Fibroblast of lung (primary cell): ENCODE data around the gene NECAB3.

Experiments
- EZH2 ChIP-seq: IDR thresholded peaks from 2 replicates; pipeline ENCODE4 v1.5.1; 2012; ENCODE audit warnings: low read length, control low read depth, mild to moderate bottlenecking; ENCODE audit errors: missing control alignments
- TF ChIP-seq, protein P1 (sequence below), 2 donors: IDR thresholded peaks in 1 of 2; conservative IDR thresholded peaks in 1 of 2; 1 replicate in 1 of 2; 2 replicates in 1 of 2; pipeline ENCODE4 v1.5.1; 2011 to 2012; ENCODE audit warnings: low read length in 2 of 2, control low read depth in 1 of 2, inconsistent platforms in 1 of 2, low read depth in 1 of 2, mild to moderate bottlenecking in 1 of 2

DNA sequence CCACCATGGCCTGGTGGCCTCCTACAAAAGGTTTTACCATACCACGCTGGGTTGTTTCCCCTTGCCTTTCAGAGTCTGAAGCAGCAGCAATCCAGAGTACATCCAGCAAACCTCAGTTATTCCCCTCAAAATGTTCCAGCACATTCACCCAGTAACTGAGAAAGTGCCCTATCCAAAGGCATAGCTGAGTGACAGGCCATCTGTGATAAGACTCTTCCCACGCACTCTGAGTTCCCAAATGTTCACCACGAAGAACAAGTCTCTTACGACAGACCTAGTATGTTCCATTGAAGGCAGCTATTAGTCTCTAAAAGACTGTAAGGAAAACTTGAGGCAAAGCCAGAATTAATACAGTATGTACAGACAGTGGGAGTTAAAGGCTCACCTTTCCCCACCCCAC is 43.7 kb downstream of the NECAB3 start:
- TF ChIP-seq EZH2 = no peak
- TF ChIP-seq, protein P1, sequence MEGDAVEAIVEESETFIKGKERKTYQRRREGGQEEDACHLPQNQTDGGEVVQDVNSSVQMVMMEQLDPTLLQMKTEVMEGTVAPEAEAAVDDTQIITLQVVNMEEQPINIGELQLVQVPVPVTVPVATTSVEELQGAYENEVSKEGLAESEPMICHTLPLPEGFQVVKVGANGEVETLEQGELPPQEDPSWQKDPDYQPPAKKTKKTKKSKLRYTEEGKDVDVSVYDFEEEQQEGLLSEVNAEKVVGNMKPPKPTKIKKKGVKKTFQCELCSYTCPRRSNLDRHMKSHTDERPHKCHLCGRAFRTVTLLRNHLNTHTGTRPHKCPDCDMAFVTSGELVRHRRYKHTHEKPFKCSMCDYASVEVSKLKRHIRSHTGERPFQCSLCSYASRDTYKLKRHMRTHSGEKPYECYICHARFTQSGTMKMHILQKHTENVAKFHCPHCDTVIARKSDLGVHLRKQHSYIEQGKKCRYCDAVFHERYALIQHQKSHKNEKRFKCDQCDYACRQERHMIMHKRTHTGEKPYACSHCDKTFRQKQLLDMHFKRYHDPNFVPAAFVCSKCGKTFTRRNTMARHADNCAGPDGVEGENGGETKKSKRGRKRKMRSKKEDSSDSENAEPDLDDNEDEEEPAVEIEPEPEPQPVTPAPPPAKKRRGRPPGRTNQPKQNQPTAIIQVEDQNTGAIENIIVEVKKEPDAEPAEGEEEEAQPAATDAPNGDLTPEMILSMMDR (conservative IDR thresholded peaks at IDR 0.05 in 1 of 2, IDR thresholded peaks at IDR 0.05 in 1 of 2; ENCODE audit: low read depth in 1 of 2, low read length in 2 of 2) = no peak
